Mesenchymal stem cell (in vitro differentiated cells and primary cell): ENCODE data around the gene CBX3.
A peak's percentile ranks its signal among the peaks of the same experiment; 100 is the strongest.
"Not testable (repeated sequence)": the region's sequence is repeated elsewhere in the genome, so short reads cannot be mapped to it uniquely, and the experiment has no call there.

ENCODE experiments used
- DNase-seq: peaks from one replicate; pipeline ENCODE4 v3.0.0-alpha.2; 2013
- H2AFZ ChIP-seq: one replicate; pipeline ENCODE4 v1.6.1; 2013; ENCODE audit warnings: low read depth, mild to moderate bottlenecking, control low read depth, inconsistent platforms, low read length, moderate library complexity
- H2AK5ac ChIP-seq: 2 replicates; pipeline ENCODE4 v1.6.1; 2013; ENCODE audit warnings: low read length, moderate library complexity, mild to moderate bottlenecking, inconsistent platforms; ENCODE audit not compliant: severe bottlenecking
- H2BK120ac ChIP-seq: one replicate; pipeline ENCODE4 v1.6.1; 2013; ENCODE audit warnings: low read depth, mild to moderate bottlenecking, inconsistent platforms, low read length, moderate library complexity
- H2BK12ac ChIP-seq, 2 experiments: one replicate each; pipeline ENCODE4 v1.6.1; 2013; ENCODE audit warnings: inconsistent platforms in 2 of 2, low read length in 2 of 2, mild to moderate bottlenecking in 2 of 2, moderate library complexity in 2 of 2, control low read depth in 1 of 2
- H2BK15ac ChIP-seq: one replicate; pipeline ENCODE4 v1.6.1; 2013; ENCODE audit warnings: mild to moderate bottlenecking, low read depth, inconsistent platforms; ENCODE audit not compliant: poor library complexity, severe bottlenecking
- H2BK5ac ChIP-seq: 2 replicates; pipeline ENCODE4 v1.6.1; 2013; ENCODE audit warnings: low read depth, mild to moderate bottlenecking, low read length, control low read depth, inconsistent platforms; ENCODE audit not compliant: poor library complexity, severe bottlenecking
- H3K14ac ChIP-seq, 2 experiments: one replicate each; pipeline ENCODE4 v1.6.1; 2013; ENCODE audit warnings: inconsistent platforms in 2 of 2, low read length in 2 of 2, control low read depth in 1 of 2, mild to moderate bottlenecking in 1 of 2, moderate library complexity in 1 of 2
- H3K18ac ChIP-seq, 2 experiments: one replicate each; pipeline ENCODE4 v1.6.1; 2013; ENCODE audit warnings: inconsistent platforms in 2 of 2, low read length in 2 of 2, control low read depth in 1 of 2, low read depth in 1 of 2, mild to moderate bottlenecking in 1 of 2
- H3K23ac ChIP-seq, 2 experiments: one replicate each; pipeline ENCODE4 v1.6.1; 2013; ENCODE audit warnings: inconsistent platforms in 2 of 2, low read length in 2 of 2, mild to moderate bottlenecking in 2 of 2, moderate library complexity in 2 of 2, control low read depth in 1 of 2
- H3K27ac ChIP-seq: 2 replicates; pipeline ENCODE4 v1.5.1; 2013; ENCODE audit warnings: mild to moderate bottlenecking, moderate library complexity, low read length, control low read depth, inconsistent platforms; ENCODE audit not compliant: poor library complexity, severe bottlenecking
- H3K27me3 ChIP-seq, 2 experiments: 2 replicates each; pipeline versions ENCODE4 v1.6.1 to v1.7.0; 2013; ENCODE audit warnings: low read length in 2 of 2, mild to moderate bottlenecking in 2 of 2, moderate library complexity in 2 of 2, control low read depth in 1 of 2, inconsistent platforms in 1 of 2; ENCODE audit not compliant: control insufficient read depth in 1 of 2, insufficient read depth in 1 of 2
- H3K36me3 ChIP-seq, 2 experiments: 2 replicates each; pipeline versions ENCODE4 v1.6.1 to v1.7.0; 2013; ENCODE audit warnings: low read length in 2 of 2, control low read depth in 1 of 2, inconsistent platforms in 1 of 2, low read depth in 1 of 2, mild to moderate bottlenecking in 1 of 2; ENCODE audit not compliant: insufficient read depth in 2 of 2, control insufficient read depth in 1 of 2
- H3K4ac ChIP-seq, 2 experiments: one replicate each; pipeline ENCODE4 v1.6.1; 2013; ENCODE audit warnings: inconsistent platforms in 2 of 2, low read length in 2 of 2, mild to moderate bottlenecking in 2 of 2, moderate library complexity in 2 of 2, control low read depth in 1 of 2, low read depth in 1 of 2
- H3K4me1 ChIP-seq: 2 replicates; pipeline ENCODE4 v1.6.1; 2013; ENCODE audit warnings: low read depth, low read length, control low read depth; ENCODE audit not compliant: control insufficient read depth, insufficient read depth
- H3K4me2 ChIP-seq: 2 replicates; pipeline ENCODE4 v1.6.1; 2013; ENCODE audit warnings: low read length, mild to moderate bottlenecking, inconsistent platforms; ENCODE audit not compliant: poor library complexity, severe bottlenecking
- H3K4me3 ChIP-seq, 2 experiments: 2 replicates each; pipeline versions ENCODE4 v1.5.1 to v1.7.0; 2013; ENCODE audit warnings: low read length in 2 of 2, mild to moderate bottlenecking in 2 of 2, control low read depth in 1 of 2, low read depth in 1 of 2; ENCODE audit not compliant: insufficient read depth in 1 of 2
- H3K79me1 ChIP-seq: replicated peaks from 2 replicates; pipeline ENCODE4 v1.6.1; 2013; ENCODE audit warnings: mild to moderate bottlenecking, control low read depth, low read length, inconsistent platforms; ENCODE audit not compliant: poor library complexity, severe bottlenecking
- H3K9ac ChIP-seq: 2 replicates; pipeline ENCODE4 v1.7.0; 2013; ENCODE audit warnings: mild to moderate bottlenecking, low read length, moderate library complexity
- H3K9me3 ChIP-seq: 2 replicates; pipeline ENCODE4 v1.7.0; 2013; ENCODE audit warnings: mild to moderate bottlenecking, low read length; ENCODE audit not compliant: control insufficient read depth
- H4K8ac ChIP-seq: one replicate; pipeline ENCODE4 v1.6.1; 2013; ENCODE audit warnings: inconsistent platforms, mild to moderate bottlenecking, low read length, moderate library complexity
- H4K91ac ChIP-seq: one replicate; pipeline ENCODE4 v1.6.1; 2013; ENCODE audit warnings: mild to moderate bottlenecking, low read length, inconsistent platforms
- WGBS: methylation state at CpG from one replicate; pipeline ENCODE4 v1.1.7; 2013; ENCODE audit warnings: mixed read lengths; 5-methylcytosine and 5-hydroxymethylcytosine counted together

Gene CBX3

DNA sequence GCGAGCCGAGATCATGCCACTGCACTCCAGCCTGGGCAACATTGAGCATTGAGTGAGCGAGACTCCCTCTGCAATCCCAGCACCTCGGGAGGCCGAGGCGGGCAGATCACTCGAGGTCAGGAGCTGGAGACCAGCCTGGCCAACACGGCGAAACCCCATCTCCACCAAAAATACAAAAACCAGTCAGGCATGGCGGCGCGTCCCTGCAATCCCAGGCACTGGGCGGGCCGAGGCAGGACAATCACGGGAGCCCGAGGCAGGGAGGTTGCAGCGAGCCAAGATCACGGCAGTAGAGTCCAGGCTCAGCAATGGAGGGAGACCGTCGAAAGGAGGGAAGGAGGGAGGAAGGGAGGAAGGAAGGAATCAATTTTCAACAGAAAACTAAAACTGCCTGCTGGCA, 24.3 kb upstream of the CBX3 start:
- H3K4ac ChIP-seq, H3K36me3 ChIP-seq, H3K4me3 ChIP-seq, H3K4me2 ChIP-seq, H3K9me3 ChIP-seq, H3K27ac ChIP-seq, H4K8ac ChIP-seq, H3K23ac ChIP-seq, H3K9ac ChIP-seq, H3K18ac ChIP-seq, H2BK15ac ChIP-seq, H2BK5ac ChIP-seq, H3K27me3 ChIP-seq, DNase-seq, H2BK120ac ChIP-seq, H3K4me1 ChIP-seq, H3K79me1 ChIP-seq, H2AK5ac ChIP-seq, H3K14ac ChIP-seq, H4K91ac ChIP-seq, H2BK12ac ChIP-seq, H2AFZ ChIP-seq: not testable (repeated sequence)
- WGBS: 97% methylated on average over 14 of the region's 20 CpGs

- no peak overlapping the region for H3K4ac ChIP-seq
- no peak overlapping the region for H2AFZ ChIP-seq
- H2AK5ac ChIP-seq: peak overlapping the region; percentile 1
- no peak overlapping the region for H4K8ac ChIP-seq
- no peak overlapping the region for H4K91ac ChIP-seq
- H3K4me3 ChIP-seq: no peak overlapping the region
- WGBS: 96% methylated on average over 7 of the region's 7 CpGs
- no peak overlapping the region for H2BK120ac ChIP-seq
- no peak overlapping the region for H3K9ac ChIP-seq
- H2BK12ac ChIP-seq: peak overlapping the region in 1 of 2 experiments; percentile 3
- peaks cover 2% of the 10 kb centered on the region for H3K79me1 ChIP-seq
- H3K36me3 ChIP-seq: peaks cover 0 to 8% of the 10 kb centered on the region in 2 experiments
- H3K4me1 ChIP-seq: peaks cover 10% of the 10 kb centered on the region
- H3K27me3 ChIP-seq: no peaks in the 10 kb centered on the region
- no peak overlapping the region for H3K27ac ChIP-seq
- no peak overlapping the region for H2BK5ac ChIP-seq
- DNase-seq: no peak
- no peak overlapping the region for H3K14ac ChIP-seq
- no peak overlapping the region for H3K4me2 ChIP-seq
- no peak overlapping the region for H3K18ac ChIP-seq
- no peak overlapping the region for H2BK15ac ChIP-seq
- no peaks in the 10 kb centered on the region for H3K9me3 ChIP-seq
- no peak overlapping the region for H3K23ac ChIP-seq
Measured at GRCh38 chr7:26178272-26178960, 23.1 kb upstream of the CBX3 start.

- H3K18ac ChIP-seq: no peak overlapping the region
- H3K9ac ChIP-seq: no peak overlapping the region
- no peaks in the 10 kb centered on the region for H3K27me3 ChIP-seq
- no peaks in the 10 kb centered on the region for H3K9me3 ChIP-seq
- H3K4me2 ChIP-seq: no peak overlapping the region
- no peak overlapping the region for H3K4me3 ChIP-seq
- no peak overlapping the region for H2BK120ac ChIP-seq
- no peak overlapping the region for H2AK5ac ChIP-seq
- no peak overlapping the region for H3K23ac ChIP-seq
- no peak overlapping the region for H4K91ac ChIP-seq
- no peak overlapping the region for H3K4ac ChIP-seq
- DNase-seq: no peak
- H3K79me1 ChIP-seq: no peaks in the 10 kb centered on the region
- H2BK15ac ChIP-seq: no peak overlapping the region
- 93% methylated on average over 3 of the region's 5 CpGs for WGBS
- H3K4me1 ChIP-seq: peaks cover 10% of the 10 kb centered on the region
- no peak overlapping the region for H2BK12ac ChIP-seq
- H3K27ac ChIP-seq: no peak overlapping the region
- H2BK5ac ChIP-seq: no peak overlapping the region
- no peak overlapping the region for H3K14ac ChIP-seq
- H4K8ac ChIP-seq: no peak overlapping the region
- H2AFZ ChIP-seq: no peak overlapping the region
- H3K36me3 ChIP-seq: peaks cover 0 to 8% of the 10 kb centered on the region in 2 experiments
Measured at GRCh38 chr7:26179422-26179821, 22.1 kb upstream of the CBX3 start.

- H4K91ac ChIP-seq: no peak overlapping the region
- H3K79me1 ChIP-seq: no peaks in the 10 kb centered on the region
- no peak overlapping the region for H3K4me2 ChIP-seq
- H2BK15ac ChIP-seq: no peak overlapping the region
- peak overlapping the region; percentile 37 for H2AK5ac ChIP-seq
- H3K9me3 ChIP-seq: no peaks in the 10 kb centered on the region
- H4K8ac ChIP-seq: no peak overlapping the region
- no peak overlapping the region for H2AFZ ChIP-seq
- no peak overlapping the region for H3K4ac ChIP-seq
- 81% methylated on average over 8 of the region's 8 CpGs for WGBS
- no peaks in the 10 kb centered on the region for H3K27me3 ChIP-seq
- H3K14ac ChIP-seq: no peak overlapping the region
- H2BK5ac ChIP-seq: no peak overlapping the region
- H3K4me3 ChIP-seq: no peak overlapping the region
- H2BK120ac ChIP-seq: no peak overlapping the region
- H3K4me1 ChIP-seq: peaks cover 10% of the 10 kb centered on the region
- H3K27ac ChIP-seq: peak overlapping the region; percentile 19
- no peak overlapping the region for H3K9ac ChIP-seq
- H2BK12ac ChIP-seq: no peak overlapping the region
- H3K23ac ChIP-seq: no peak overlapping the region
- peaks cover 3 to 8% of the 10 kb centered on the region in 2 experiments for H3K36me3 ChIP-seq
- DNase-seq: no peak
- H3K18ac ChIP-seq: no peak overlapping the region
Measured at GRCh38 chr7:26179826-26180497, 21.6 kb upstream of the CBX3 start.
